CD4-positive, alpha-beta T cell (primary cell): Measurements from ENCODE around the gene ZMYM1. TPM values are rescaled to one million over a fixed set of nuclear protein-coding genes. Genes with fewer than 3 reads are reported as not detected.

ENCODE experiments used
- ATAC-seq: fragments of 200-7000 bp; cut with Tn5 transposase; one replicate; pipeline ENCODE4 v1.10.0; 2022; ENCODE audit warnings: mild to moderate bottlenecking; ENCODE audit not compliant: poor library complexity
- CTCF ChIA-PET: fragments of 350-600 bp; sonication (Branson Sonifier 250); formaldehyde crosslinking; loops from one replicate; lab custom pipeline; 2021; ENCODE audit warnings: antibody characterized with exemption, inconsistent platforms; lab: Charles Lee
- POLR2A ChIA-PET: fragments of 350-600 bp; sonication (Branson Sonifier 250); formaldehyde crosslinking; loops from one replicate; lab custom pipeline; 2021; ENCODE audit warnings: antibody characterized with exemption, inconsistent platforms; lab: Charles Lee
- DNase-seq, 14 experiments: peaks; one replicate each; pipeline ENCODE4 v3.0.0-alpha.2; 2013 to 2020; ENCODE audit warnings: mixed read lengths in 2 of 14
- H3K27ac ChIP-seq, 2 donors: one replicate each; pipeline versions ENCODE4 v1.5.1 to v1.7.0; 2013; ENCODE audit warnings: low read length in 2 of 2, low read depth in 1 of 2, mild to moderate bottlenecking in 1 of 2
- H3K27me3 ChIP-seq, 2 experiments: 1 replicate in 1 of 2; 2 replicates in 1 of 2; pipeline versions ENCODE4 v1.6.1 to v1.7.0; 2013; ENCODE audit warnings: low read length in 2 of 2, control low read depth in 1 of 2, mild to moderate bottlenecking in 1 of 2, moderate library complexity in 1 of 2; ENCODE audit not compliant: insufficient read depth in 2 of 2, control insufficient read depth in 1 of 2
- H3K36me3 ChIP-seq: one replicate; pipeline ENCODE4 v1.6.1; 2013; ENCODE audit warnings: low read length, control low read depth; ENCODE audit not compliant: insufficient read depth
- H3K4me1 ChIP-seq: one replicate; pipeline ENCODE4 v1.6.1; 2013; ENCODE audit warnings: low read length, control low read depth; ENCODE audit not compliant: insufficient read depth
- H3K4me3 ChIP-seq: one replicate; pipeline ENCODE4 v1.5.1; 2013; ENCODE audit warnings: mild to moderate bottlenecking, low read length, moderate library complexity
- H3K9me3 ChIP-seq, 2 experiments: 1 replicate in 1 of 2; 2 replicates in 1 of 2; pipeline versions ENCODE4 v1.6.1 to v1.7.0; 2013; ENCODE audit warnings: low read length in 2 of 2, mild to moderate bottlenecking in 2 of 2, control low read depth in 1 of 2, moderate library complexity in 1 of 2; ENCODE audit not compliant: control insufficient read depth in 1 of 2, insufficient read depth in 1 of 2
- H3K27ac Mint-ChIP-seq: one replicate; pipeline ENCODE4 v1.8.0; 2020; ENCODE audit warnings: mixed read lengths
- H3K27me3 Mint-ChIP-seq: one replicate; pipeline ENCODE4 v1.8.0; 2021; ENCODE audit warnings: mixed read lengths
- H3K36me3 Mint-ChIP-seq: one replicate; pipeline ENCODE4 v1.8.0; 2021; ENCODE audit warnings: low read depth, mixed read lengths
- H3K4me1 Mint-ChIP-seq: one replicate; pipeline ENCODE4 v1.8.0; 2021; ENCODE audit warnings: low read depth, mixed read lengths
- H3K4me3 Mint-ChIP-seq: one replicate; pipeline ENCODE4 v1.8.0; 2020; ENCODE audit warnings: mild to moderate bottlenecking, mixed read lengths
- H3K9me3 Mint-ChIP-seq: one replicate; pipeline ENCODE4 v1.8.0; 2020; ENCODE audit warnings: mixed read lengths
- intact Hi-C, 2 experiments: fragments of 100-400 bp; cut with DNase I in 1 of 2; cut with micrococcal nuclease in 1 of 2; formaldehyde crosslinking; loops; one replicate each; pipeline versions ENCODE4 v1.15.1 to v1.9.0; 2023 to 2025; cut with DNase I, micrococcal nuclease
- total RNA-seq, 174 experiments: library from RNA in 2 of 174; stranded (reverse) in 2 of 174; gene quantifications; one replicate each; pipeline ENCODE4 v1.2.3 and lab custom pipeline; 2021 to 2026
- TF ChIP-seq, protein P1 (sequence below): fragments of 200-600 bp; IDR thresholded peaks from one replicate; pipeline ENCODE4 v1.8.0; 2022; ENCODE audit warnings: antibody characterized with exemption, mild to moderate bottlenecking

ZMYM1 gene
- total RNA-seq, 2 experiments from 2014 or later, result 6.3 to 6.7 TPM

DNA sequence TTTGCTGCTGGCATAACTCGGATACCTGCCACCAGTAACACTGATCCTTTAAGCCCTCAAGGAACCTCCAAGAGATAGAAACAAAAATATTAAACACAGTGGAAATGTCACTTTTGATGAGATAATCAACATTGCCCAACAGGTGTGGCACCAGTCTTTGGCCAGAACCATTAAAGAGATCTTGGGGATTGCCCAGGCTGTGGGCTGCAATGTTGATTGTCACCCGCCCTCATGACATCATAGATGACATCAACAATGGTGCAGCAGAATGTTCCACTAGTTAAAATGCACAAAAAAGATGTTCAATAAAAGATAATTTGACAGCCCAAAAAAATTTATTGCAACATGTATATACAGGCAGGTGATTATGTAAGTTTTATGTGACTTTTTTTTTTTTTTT, 20.2 kb upstream of the ZMYM1 start:
- peaks cover 20% of the 10 kb centered on the region for H3K27me3 Mint-ChIP-seq
- DNase-seq (peak in 2 of 14 experiments; percentile 11 to 25), ATAC-seq (no peak)
- Histone ChIP-seq H3K4me1 (no peaks in the 10 kb centered on the region), H3K4me3 (no peak overlapping the region), H3K36me3 (no peaks in the 10 kb centered on the region), H3K27me3 (peaks cover 0 to 2% of the 10 kb centered on the region in 2 experiments), H3K27ac (no peak overlapping the region), H3K9me3 (peaks cover 0 to 2% of the 10 kb centered on the region in 2 experiments)
- CTCF ChIA-PET, result no interaction called here
- H3K9me3 Mint-ChIP-seq, result no peaks in the 10 kb centered on the region
- H3K36me3 Mint-ChIP-seq, result no peaks in the 10 kb centered on the region
- intact Hi-C loops, result no loop called here
- H3K27ac Mint-ChIP-seq, result no peak overlapping the region
- POLR2A ChIA-PET, result no interaction called here
- TF ChIP-seq, protein P1, sequence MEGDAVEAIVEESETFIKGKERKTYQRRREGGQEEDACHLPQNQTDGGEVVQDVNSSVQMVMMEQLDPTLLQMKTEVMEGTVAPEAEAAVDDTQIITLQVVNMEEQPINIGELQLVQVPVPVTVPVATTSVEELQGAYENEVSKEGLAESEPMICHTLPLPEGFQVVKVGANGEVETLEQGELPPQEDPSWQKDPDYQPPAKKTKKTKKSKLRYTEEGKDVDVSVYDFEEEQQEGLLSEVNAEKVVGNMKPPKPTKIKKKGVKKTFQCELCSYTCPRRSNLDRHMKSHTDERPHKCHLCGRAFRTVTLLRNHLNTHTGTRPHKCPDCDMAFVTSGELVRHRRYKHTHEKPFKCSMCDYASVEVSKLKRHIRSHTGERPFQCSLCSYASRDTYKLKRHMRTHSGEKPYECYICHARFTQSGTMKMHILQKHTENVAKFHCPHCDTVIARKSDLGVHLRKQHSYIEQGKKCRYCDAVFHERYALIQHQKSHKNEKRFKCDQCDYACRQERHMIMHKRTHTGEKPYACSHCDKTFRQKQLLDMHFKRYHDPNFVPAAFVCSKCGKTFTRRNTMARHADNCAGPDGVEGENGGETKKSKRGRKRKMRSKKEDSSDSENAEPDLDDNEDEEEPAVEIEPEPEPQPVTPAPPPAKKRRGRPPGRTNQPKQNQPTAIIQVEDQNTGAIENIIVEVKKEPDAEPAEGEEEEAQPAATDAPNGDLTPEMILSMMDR, result no peak
- no peak overlapping the region for H3K4me3 Mint-ChIP-seq
- H3K4me1 Mint-ChIP-seq, result no peaks in the 10 kb centered on the region

DNA sequence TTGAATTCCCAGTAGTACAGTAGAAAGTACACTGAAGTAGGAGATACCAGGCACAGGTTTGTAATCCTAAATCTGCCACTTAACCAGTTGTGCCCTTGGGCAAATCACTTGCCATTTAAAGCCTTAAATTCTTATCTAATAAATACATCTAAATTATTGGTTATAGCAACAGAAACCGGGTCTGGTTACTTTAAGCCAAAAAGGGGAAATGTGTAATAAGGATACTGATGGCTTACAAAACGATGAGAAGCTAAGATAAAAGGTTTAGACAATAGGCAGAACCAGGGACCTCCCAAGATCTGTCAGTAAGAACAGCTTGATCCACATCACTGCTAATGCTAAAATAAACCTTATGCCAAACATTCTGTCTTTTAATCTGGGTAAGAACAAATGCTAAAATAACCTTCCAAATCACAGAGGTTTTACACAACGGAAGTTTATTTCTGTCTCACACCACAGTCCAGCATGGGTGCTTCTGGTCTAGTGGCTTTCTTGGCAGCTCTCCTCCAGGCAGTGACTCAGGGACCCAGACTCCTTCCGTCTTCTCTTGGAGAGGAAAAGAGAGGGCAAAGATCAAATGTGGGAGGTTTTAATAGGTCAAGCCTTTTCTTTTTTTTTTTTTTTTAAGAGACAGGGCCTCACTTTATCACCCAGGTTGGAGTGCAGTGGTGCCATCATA, 16.5 kb upstream of the ZMYM1 start:
- no peaks in the 10 kb centered on the region for H3K36me3 Mint-ChIP-seq
- H3K36me3 ChIP-seq, result no peaks in the 10 kb centered on the region
- CTCF ChIA-PET, result interaction anchor here (0.8 kb wide), 1 partner anchor 10 kb away, joined by 3 read pairs; no protein-coding TSS in a partner anchor
- intact Hi-C loops, result no loop called here
- ATAC-seq (no peak), DNase-seq (no peak)
- no peak overlapping the region for H3K4me3 ChIP-seq
- no peaks in the 10 kb centered on the region for H3K4me1 ChIP-seq
- no peaks in the 10 kb centered on the region for H3K4me1 Mint-ChIP-seq
- POLR2A ChIA-PET, result no interaction called here
- H3K27me3 Mint-ChIP-seq, result peaks cover 20% of the 10 kb centered on the region
- no peaks in the 10 kb centered on the region for H3K9me3 Mint-ChIP-seq
- H3K27ac ChIP-seq, result no peak overlapping the region
- H3K27ac Mint-ChIP-seq, result no peak overlapping the region
- TF ChIP-seq, protein P1, result no peak
- peaks cover 0 to 3% of the 10 kb centered on the region in 2 experiments for H3K9me3 ChIP-seq
- H3K4me3 Mint-ChIP-seq, result no peak overlapping the region
- peaks cover 0 to 2% of the 10 kb centered on the region in 2 experiments for H3K27me3 ChIP-seq

DNA sequence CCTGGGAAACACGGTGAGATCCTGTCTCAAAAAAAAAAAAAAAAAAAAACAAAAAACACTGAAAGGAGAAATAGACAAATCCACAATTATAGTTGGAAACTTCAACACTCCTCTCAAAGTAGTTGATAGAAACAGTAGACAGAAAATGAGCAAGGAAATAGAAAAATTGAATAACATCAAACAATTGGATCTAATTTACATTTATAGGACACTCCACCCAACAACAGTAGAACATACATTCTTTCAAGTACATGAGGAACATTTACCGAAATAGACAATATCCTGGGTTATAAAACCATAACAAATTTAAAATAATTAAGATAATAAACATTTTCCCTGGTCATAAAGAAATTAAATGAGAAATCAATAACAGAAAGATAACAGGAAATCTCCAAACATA, 14.9 kb upstream of the ZMYM1 start:
- Mint-ChIP-seq H3K36me3 (no peaks in the 10 kb centered on the region), H3K27me3 (peaks cover 20% of the 10 kb centered on the region), H3K27ac (no peak overlapping the region), H3K4me3 (no peak overlapping the region), H3K9me3 (no peaks in the 10 kb centered on the region), H3K4me1 (no peaks in the 10 kb centered on the region)
- no peaks in the 10 kb centered on the region for H3K4me1 ChIP-seq
- no peaks in the 10 kb centered on the region for H3K36me3 ChIP-seq
- TF ChIP-seq, protein P1, result no peak
- ATAC-seq (no peak), DNase-seq (no peak)
- no peak overlapping the region for H3K4me3 ChIP-seq
- H3K27ac ChIP-seq, result no peak overlapping the region
- H3K9me3 ChIP-seq, result peaks cover 0 to 3% of the 10 kb centered on the region in 2 experiments
- H3K27me3 ChIP-seq, result no peaks in the 10 kb centered on the region
- CTCF ChIA-PET, result no interaction called here
- POLR2A ChIA-PET, result no interaction called here
- intact Hi-C loops, result no loop called here
